Posterior vena cava (tissue), 2 donors: ENCODE data around the gene UBAC2. TPM values are rescaled to one million over a fixed set of nuclear protein-coding genes. Genes with fewer than 3 reads are reported as not detected.
A peak's percentile ranks its signal among the peaks of the same experiment; 100 is the strongest.

Experiments
- DNase-seq: peaks from one replicate; pipeline ENCODE4 v3.0.0-alpha.2; 2020; ENCODE audit warnings: low spot score
- intact Hi-C, 2 donors: fragments of 100-400 bp; cut with DNase I; formaldehyde crosslinking; loops; one replicate each; pipeline versions ENCODE4 v1.14.1 to v1.14.2; 2022 to 2023
- total RNA-seq, 2 donors: library from RNA; stranded (reverse); fragmentation: NEBNext Ultra II Directional; extraction: Animal tissue kit (Norgen Biotek cat#: 25700); gene quantifications; one replicate each; pipeline ENCODE4 v1.2.1, GENCODE V29; 2021
- donor health status: DM: yes; HTN: yes; CAD: no.
- donor health status: DM: yes; HTN: yes; CAD: no.

Gene UBAC2
- total RNA-seq, 2 donors from 2014 or later = 38.2 to 41.4 TPM

DNA sequence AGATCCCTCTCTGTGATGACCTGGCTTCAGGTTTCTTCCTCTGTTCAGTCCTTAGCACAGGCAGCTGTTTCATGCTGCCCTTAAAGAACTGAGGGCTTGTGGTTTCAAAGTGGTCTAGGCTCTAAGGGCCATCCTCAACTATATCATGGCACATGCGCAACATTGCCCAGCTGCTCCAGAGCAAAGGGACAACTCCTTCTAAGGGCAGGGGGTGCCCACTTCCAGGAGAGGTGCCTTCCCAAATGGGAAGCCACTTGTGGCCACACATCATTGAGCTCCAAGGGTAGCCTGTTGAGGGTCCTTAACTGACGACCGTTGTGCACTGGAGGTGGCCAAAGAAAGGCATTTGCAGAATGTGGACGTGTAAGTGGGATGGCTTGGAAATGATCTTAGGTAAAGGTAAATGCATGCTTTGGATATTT lies 99.3 kb downstream of the UBAC2 start:
- intact Hi-C loops = no loop called here
- DNase-seq = no peak

DNA sequence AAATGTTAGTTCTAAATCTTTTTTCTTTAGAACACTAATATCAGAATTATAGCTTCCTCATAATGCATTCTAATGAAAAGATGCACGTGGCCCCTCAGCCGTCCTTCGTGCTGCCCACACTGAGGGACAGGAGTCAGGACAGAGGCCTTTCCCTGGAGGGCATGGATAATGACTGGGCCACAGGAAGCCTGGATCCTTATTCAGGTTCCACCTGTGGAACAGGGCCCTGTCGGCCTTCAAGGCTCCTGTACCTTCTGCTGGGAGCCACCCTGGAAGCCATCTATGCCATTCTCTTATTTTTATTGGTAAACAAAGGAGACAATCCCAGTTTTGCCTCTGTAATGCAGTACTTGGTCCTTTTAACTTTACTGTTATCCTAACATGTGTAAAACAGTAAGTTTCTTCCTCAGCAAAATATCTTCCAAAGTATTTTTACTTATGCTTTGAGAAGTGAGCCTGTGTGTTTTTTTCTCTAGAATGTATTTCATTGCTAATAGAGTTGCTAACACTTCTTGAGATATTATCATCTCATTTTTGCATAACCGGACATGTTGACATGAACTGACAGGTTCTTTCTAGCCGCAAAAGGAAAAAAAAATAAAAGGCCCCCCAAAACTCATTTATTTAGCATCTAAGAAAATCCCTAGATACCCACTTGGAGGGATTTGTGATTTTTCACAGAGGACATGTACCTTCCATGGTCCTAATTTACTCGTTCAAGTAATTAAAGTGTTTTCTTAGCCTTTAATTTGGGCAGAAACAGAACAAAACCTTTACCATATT lies 100.6 kb downstream of the UBAC2 start:
- no peak for DNase-seq
- intact Hi-C loops = no loop called here

DNA sequence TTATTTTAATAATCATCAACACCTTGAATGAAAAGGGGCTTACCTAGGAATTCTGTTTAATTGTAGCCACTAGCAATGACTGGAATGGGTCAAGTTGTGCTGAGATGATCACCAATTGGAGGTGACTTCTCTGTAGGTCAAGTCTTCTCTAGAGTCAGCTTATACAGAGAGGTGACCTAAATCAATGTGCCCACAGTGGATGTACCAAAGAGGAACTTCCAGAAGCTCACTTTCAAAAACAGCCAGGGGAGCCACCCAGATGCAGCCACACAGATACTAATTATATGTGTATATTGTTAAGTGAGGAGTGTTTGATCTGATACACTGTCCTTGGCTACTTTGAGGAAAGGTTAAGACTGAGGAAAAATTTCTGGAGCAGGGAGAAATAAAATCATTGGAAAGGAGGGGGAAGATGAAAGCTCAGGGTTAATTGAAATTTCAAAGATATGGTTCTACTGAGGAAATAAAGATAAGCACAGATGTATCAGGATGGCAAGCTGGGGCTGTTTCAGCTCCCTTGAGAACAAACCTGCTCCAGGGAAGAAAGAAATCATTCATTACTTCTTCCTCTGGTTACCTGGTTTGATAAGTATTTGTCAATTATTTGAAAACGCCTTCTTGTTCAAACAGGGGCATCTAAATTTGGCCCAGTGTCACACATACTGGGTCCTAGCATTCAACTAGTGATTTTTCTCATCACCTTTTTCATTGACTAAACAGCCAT lies 101.4 kb downstream of the UBAC2 start:
- no peak for DNase-seq
- intact Hi-C loops = no loop called here

DNA sequence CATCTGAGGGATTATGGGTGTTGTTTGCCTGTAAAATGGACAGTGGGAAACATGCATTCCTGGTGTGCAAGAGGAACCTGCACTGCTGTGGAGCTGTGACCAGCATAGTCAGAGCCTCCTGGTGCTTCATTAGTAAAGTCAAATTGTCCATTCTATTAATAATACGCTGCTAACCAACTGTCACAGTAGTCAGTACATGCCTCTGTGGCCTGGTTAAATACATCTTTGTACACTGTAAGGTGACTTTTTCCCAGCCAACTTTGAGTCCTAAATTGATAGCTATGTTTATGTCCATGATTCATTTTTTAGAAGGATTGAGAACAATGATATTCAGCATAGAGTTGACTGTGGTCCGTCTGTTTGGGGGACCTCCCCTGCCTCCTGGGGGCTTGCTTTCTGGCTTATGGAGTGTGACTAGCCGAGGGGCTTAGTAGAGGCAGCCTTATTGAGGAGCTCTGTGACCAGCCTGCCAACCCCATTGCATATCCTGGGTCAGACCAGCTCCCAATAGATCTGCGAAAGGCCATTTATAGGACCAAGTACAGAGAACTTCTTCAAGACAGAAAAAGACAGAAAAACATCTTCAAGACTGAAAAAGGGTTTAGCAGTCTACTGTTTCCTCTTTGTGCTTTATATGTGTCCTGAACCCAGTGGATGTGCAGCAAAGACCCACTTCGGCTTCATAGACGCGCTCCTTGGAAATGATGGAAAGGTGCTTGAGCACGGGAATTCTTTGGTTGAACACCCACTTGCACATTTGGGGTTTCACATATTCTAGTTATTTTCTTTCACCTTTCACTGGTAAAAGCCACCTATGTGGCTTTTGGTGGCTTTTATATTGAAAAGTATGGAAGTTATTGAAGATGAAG lies 102.2 kb downstream of the UBAC2 start:
- intact Hi-C loops = no loop called here
- no peak for DNase-seq

DNA sequence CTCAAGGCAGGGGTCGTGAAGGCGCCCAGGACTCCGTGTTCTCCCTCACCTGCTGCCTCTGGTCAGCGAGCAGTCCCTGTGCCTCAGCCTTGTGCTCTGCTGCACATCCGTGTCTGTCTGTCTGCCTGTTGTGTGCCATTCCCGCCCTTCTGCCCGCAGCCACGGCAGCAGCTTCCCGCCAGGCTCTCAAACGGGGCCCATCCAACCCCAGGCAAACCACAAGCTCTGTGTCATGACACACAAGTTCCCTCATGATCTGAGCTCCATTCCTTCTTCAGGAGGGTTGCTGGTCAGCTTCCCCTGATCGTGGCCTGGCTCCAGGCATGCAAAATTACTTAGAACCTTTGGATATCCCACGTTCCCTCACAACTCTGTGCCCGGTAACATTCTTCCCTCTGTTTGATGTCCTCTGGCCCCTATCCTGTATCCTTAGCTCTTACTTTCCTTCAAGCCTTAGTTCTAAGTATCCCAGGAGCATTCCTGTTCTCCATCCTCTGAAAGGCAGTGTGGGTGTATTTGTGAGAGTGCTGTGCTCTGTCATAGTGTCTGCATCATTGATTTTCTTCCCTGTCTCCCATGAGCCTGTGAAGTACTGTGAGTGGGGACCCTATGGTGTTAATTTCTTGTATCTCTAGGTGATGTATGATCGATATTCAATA lies 103.3 kb downstream of the UBAC2 start:
- intact Hi-C loops = no loop called here
- peak; percentile 83 for DNase-seq

DNA sequence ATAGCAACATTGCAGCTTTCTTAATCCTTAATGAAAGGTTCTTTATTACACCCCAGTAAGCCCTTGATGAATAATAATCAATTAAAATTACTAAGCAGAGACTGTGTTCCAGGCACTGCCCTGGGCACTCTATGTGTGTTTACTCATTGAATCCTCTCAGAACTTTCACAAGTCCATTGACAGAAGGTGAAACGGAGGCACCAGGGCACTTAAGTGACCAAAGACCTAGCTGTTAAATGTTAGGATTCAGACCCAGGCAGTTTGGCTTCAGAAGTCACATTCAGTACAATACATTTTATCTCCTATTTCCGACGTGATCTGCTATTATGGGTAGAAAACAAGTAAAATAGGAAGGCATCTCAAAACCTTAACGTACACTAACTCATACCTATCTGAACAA lies 103.9 kb downstream of the UBAC2 start:
- no peak for DNase-seq
- intact Hi-C loops = no loop called here

DNA sequence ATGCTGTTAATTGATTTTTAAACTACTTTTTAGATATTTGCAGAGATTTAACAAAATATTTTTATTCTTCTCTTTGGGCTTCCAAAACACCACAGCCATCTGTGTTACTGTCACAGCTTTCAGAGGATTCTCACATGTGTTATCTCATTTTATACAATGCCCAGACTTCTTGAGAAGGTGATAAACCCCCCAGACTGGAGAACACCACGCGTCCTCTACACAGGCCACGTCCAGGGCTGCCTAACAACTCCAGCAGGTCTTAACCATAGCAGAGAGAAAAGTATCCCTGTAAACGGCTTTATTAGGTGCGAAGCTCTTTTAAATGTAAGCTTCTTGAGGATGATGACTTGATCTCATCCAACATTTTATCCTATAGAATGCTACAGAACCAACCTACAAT lies 104.5 kb downstream of the UBAC2 start:
- DNase-seq = no peak
- intact Hi-C loops = no loop called here

DNA sequence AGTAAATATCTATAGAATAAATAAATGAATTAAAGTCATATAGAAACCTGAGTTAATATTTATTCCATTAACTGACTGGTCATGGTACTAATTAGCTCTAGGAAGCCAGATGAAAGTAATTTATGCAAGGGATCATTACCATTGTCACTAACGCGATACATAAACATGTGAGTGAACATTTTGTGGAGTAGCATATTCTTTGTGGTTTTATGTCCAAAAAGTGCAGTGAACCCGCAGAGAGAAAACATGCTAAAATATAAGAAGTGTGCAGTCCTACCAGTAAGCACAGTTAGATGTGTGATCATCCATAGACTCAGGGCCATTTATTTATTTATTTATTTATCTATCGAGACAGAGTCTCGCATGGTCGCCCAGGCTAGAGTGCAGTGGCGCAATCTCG lies 104.9 kb downstream of the UBAC2 start:
- DNase-seq = no peak
- intact Hi-C loops = no loop called here

DNA sequence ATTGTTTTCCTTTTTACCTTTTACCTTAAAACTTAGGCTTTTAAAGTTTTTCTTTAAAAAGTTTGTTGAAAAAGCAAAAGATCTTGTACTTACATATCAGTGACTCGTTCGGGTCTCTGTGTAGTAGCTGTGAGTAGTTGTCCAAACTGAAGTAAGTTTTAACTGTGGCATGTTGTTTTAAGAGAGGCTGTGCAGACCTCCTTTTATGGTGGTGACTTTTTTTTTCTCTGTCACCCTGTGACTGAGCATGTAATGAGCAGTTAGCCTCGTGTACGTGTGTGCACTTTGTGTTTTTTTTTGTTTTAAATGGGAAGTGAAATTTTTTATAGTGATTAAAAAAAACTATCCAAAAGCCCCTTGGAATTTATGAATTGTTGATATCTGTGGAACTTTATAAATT lies 106.6 kb downstream of the UBAC2 start, which contains the start of gene GPR183:
Gene GPR183, minus strand, starts transcription at position 153 of the 400 bp plus-strand sequence. CDS start 11,254 bp downstream, outside the sequence.
- DNase-seq = no peak
- intact Hi-C loops = no loop called here

DNA sequence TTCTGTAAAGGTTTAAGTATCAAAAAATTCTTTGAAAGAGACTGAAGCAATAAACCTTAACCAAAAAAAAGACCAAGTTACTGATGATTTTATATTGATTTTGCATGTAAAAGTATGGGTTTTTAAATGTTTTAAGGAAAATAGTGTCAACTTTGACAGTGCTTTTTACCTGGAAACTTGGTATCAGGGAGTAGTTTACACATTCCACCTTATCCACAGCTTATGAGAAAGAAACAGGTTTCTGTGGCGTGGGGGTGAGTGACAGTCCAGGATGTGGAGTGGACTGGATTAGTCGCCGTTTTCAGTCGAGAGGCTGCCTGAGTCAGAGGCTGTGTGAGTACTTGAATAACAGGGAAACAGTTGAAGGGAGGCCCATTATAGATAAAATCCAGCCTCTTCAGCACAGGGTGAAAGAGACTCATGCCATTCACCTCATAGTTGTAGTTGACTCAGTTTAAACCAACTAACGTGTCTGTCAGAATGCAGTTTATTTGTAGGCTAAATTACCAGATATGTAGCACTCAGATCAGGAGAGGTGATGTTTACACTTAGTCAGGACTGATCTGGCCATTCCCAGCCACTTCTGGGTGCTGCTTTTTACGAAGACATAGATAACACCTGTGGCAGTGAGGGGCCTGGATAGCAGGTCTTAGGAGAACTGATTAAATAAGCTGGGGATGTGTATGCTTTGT lies 107.1 kb downstream of the UBAC2 start:
- DNase-seq = no peak
- intact Hi-C loops = no loop called here

DNA sequence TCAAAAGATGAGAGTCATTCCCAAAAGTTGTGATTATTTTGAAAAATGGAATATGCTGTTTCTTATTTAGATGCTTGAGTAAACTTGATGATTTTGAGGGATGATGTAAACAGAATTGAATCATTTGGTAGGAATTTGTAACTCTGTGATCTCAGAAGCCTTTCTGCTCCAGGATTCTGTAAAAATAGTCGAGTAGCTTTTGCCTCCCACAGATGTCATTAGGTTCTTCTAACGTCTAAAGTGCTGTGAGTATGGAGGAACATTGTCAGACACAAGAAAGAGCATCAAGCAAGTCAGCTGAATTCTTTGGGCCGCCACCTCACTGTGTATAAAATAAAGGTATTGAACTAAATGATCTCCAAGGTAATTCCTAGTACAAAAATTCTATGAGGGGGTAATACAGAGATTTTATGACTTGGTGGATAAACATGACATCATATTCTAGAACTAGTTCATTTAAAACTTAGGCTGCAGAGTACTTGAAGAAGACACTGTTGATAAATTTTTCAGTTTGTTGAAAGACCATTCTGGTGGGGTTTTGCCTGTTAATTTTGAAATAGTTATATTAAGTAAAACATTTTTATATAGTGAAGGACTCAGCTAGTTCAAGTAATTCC lies 107.9 kb downstream of the UBAC2 start:
- intact Hi-C loops = no loop called here
- DNase-seq = no peak

DNA sequence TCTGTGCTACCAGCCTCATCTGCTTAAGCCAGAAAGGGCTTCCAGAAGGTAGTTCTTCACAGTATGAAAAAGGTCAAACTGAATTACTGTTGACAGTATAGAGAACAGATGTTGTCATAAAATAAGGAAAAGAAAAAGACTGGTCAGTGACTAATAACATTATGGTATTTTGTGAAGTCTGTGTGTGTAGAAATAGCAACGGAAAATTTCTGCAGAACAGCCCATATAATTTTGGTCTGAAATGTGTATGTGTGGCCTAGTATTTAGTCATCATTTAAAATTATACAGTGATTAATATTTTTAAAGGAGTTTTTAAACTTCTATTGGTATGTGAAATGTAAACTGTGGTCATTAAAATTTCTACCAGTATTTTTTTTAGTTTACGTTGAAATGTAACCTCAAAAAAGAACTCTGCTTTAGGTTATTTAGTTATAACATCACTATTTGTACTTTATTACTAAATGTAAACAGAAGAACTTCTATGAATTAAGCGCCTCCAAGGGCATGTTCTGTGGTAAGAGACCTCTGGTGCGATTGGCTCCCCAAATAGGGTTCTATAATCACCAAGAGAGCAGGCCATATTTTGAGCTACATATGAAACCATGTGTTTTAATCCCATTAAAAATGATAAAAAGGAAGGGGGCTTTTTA lies 109.9 kb downstream of the UBAC2 start:
- no peak for DNase-seq
- intact Hi-C loops = no loop called here

DNA sequence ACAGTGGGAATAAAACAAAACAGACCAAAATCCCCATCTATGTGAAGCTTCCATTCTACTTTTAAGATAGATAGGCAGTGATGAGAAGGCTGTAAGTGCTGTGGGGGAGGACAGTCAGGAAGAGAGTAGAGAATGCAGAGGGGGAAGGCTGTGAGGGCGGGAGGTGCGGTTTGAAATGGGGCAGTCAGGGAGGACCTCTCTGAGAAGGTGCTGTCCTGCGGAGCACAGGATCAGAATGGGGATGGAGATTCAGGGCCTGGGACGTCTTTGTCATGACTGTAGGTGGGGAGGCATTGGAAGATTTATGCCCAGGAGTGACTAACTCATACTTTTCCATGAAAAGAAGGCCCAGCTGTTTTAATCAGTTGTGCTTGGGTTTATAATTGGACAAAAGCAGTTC lies 110.5 kb downstream of the UBAC2 start:
- no peak for DNase-seq

DNA sequence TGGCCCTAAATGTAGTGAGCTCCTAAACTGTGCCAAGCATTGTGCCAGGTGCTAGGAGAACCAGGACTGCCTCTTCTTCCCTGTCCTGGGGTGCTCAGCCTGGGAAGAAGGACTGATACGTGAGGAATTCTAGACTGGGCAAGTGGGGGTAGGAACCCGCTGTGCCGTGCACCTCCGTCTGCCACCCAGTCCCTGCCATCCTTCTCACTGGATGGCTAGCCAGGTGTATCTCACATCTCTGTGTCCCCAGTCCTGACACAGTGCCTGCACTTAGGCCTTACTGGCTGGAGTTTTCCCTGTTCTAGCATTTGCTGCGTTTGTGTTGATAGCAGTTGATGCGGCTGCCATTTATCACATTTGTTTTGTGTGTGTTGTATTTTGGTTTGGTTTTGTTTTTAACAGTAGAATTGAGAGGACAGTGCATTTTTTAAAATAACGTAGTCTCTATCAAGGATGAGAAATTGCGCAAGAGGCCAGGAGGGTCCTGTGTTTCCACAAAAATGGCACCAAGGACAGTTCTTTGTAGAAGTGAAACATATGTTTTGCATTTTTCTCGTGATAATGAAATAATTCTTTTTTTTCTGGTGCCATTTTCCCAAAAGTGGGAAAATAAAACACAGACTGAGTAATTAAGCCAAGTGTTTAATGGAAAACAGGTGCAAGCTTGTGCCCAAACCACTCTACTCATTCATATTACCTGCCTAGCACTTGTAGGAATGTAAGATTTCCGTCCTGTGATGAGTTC lies 111.3 kb downstream of the UBAC2 start:
- no peak for DNase-seq
- intact Hi-C loops = no loop called here

More for the DNA sequence above, 110.5 kb downstream of the UBAC2 start:
- intact Hi-C loops = no loop called here

DNA sequence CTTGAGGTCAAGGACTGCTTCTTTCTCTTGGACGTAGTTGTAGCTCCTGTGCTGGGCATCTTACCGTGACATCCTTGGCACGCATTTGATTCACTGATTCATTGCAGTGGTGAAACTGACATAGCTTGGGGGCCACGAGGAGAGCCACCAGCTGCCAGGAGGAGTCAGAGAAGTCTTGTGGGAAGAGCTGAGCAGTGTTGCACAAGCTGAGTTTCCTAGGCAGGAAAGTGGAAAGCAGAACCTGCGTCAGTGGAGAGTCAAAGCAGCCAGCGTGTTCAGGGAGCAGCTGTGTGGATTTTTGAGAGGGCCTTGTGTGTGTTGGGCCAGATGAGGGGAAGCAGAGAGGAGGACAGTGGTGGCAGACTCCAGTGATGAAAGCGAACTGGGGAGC lies 111.8 kb downstream of the UBAC2 start:
- peak; percentile 90 for DNase-seq
- intact Hi-C loops = no loop called here

DNA sequence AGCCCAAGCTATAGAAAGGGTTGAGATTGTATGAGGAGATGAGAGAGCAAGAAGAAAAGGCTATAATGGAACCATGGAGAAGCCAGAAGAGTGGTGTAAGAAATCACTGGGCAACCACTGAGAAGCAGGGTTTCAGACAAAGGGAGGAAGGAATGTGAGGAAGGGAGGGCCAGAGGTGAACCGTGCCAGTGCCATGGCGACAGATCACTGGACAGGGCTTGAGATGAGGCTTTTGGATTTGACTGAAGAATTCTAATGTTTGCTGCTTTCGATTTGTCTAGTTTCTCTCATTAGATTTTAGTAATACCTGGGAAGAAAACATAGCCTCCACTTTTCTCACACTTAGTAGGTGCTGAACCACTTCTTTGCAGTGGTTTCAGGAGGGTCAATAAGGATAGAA lies 112.8 kb downstream of the UBAC2 start:
- DNase-seq = no peak
- intact Hi-C loops = no loop called here

DNA sequence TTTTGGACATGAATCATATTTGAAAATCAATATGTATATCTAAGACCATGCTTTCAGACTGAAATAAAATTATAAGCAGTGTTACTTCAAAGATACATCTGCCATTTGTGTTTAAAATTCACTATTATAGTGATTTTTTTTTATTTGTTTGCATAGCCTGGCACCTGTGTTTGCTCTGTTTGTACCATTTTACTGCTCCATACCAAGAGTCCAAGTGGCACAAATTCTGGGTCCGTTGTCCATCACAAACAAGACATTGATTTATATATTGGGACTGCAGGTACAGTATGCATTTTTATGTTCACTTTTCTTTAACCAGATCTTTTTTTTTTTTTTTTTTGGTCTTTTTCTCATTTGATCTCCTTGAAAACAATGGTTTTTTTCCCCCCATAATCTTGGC lies 113.3 kb downstream of the UBAC2 start:
- no peak for DNase-seq
- intact Hi-C loops = no loop called here
